Measurements from ENCODE around the gene FUT3. TPM values are rescaled to one million over a fixed set of nuclear protein-coding genes. Genes with fewer than 3 reads are reported as not detected.
A peak's percentile ranks its signal among the peaks of the same experiment; 100 is the strongest.

FUT3 gene
- polyA plus RNA-seq, 3 donors, result not detected

- H3K9me3 Mint-ChIP-seq, result no peaks in the 10 kb centered on the region
- Histone ChIP-seq H3K36me3 (replicated peaks in 1 of 2; ENCODE audit: control insufficient read depth in 1 of 2, insufficient read depth in 2 of 2, low read length in 2 of 2) (peaks cover 34 to 38% of the 10 kb centered on the region in 2 donors), H3K9me3 (replicated peaks in 1 of 2; ENCODE audit: control insufficient read depth in 1 of 2, insufficient read depth in 1 of 2, low read length in 2 of 2) (no peaks in the 10 kb centered on the region), H3K27me3 (ENCODE audit: control insufficient read depth in 2 of 2, insufficient read depth in 2 of 2, low read length in 2 of 2) (peaks cover 0 to 11% of the 10 kb centered on the region in 2 donors), H3K9ac (ENCODE audit: insufficient read depth, low read length, poor library complexity, severe bottlenecking) (no peak overlapping the region), H3K27ac (ENCODE audit: low read depth in 1 of 2, low read length in 2 of 2) (no peak overlapping the region), H2AFZ (ENCODE audit: insufficient read depth, low read depth, low read length, poor library complexity, severe bottlenecking) (no peak overlapping the region), H3K4me1 (ENCODE audit: control insufficient read depth in 1 of 2, insufficient read depth in 2 of 2, low read length in 2 of 2) (no peaks in the 10 kb centered on the region), H3K4me2 (replicated peaks; ENCODE audit: extremely low read depth, low read length, poor library complexity, severe bottlenecking) (no peak overlapping the region), H3K79me2 (ENCODE audit: insufficient read depth, low read length) (peaks cover 34% of the 10 kb centered on the region), H4K20me1 (ENCODE audit: insufficient read depth, low read length) (peaks cover 44% of the 10 kb centered on the region), H3K4me3 (replicated peaks in 1 of 3; ENCODE audit: low read depth in 2 of 3, low read length in 3 of 3) (no peak overlapping the region)
- peaks cover 28 to 52% of the 10 kb centered on the region in 2 donors for H3K36me3 Mint-ChIP-seq
- TF ChIP-seq CTCF (IDR thresholded peaks at IDR 0.05), result no peak
- peak overlapping the region in 1 of 7 donors; percentile 69 for H3K27ac Mint-ChIP-seq
- WGBS (ENCODE audit: insufficient coverage), result 95% methylated on average over 28 of the region's 29 CpGs
- H3K4me1 Mint-ChIP-seq, result peaks cover 3% of the 10 kb centered on the region
- H3K4me3 Mint-ChIP-seq, result no peak overlapping the region
- peaks cover 6 to 17% (median 12%) of the 10 kb centered on the region in 3 donors for H3K27me3 Mint-ChIP-seq (ENCODE audit: low read depth in 3 of 3)
- intact Hi-C loops (cut with micrococcal nuclease), result no loop called here
- DNase-seq, result no peak
Observed at GRCh38 chr19:5896365-5897076, 45.3 kb upstream of the FUT3 start.

- Mint-ChIP-seq H3K27ac (no peak overlapping the region), H3K4me1 (no peaks in the 10 kb centered on the region), H3K9me3 (no peaks in the 10 kb centered on the region), H3K4me3 (no peak overlapping the region), H3K27me3 (ENCODE audit: low read depth in 3 of 3) (peaks cover 6 to 22% (median 17%) of the 10 kb centered on the region in 3 donors), H3K36me3 (peaks cover 25 to 46% of the 10 kb centered on the region in 2 donors)
- Histone ChIP-seq H4K20me1 (ENCODE audit: insufficient read depth, low read length) (peaks cover 41% of the 10 kb centered on the region), H2AFZ (ENCODE audit: insufficient read depth, low read depth, low read length, poor library complexity, severe bottlenecking) (no peak overlapping the region), H3K4me1 (ENCODE audit: control insufficient read depth in 1 of 2, insufficient read depth in 2 of 2, low read length in 2 of 2) (no peaks in the 10 kb centered on the region), H3K4me3 (replicated peaks in 1 of 3; ENCODE audit: low read depth in 2 of 3, low read length in 3 of 3) (no peak overlapping the region), H3K27me3 (ENCODE audit: control insufficient read depth in 2 of 2, insufficient read depth in 2 of 2, low read length in 2 of 2) (peaks cover 0 to 14% of the 10 kb centered on the region in 2 donors), H3K4me2 (replicated peaks; ENCODE audit: extremely low read depth, low read length, poor library complexity, severe bottlenecking) (no peak overlapping the region), H3K9me3 (replicated peaks in 1 of 2; ENCODE audit: control insufficient read depth in 1 of 2, insufficient read depth in 1 of 2, low read length in 2 of 2) (no peaks in the 10 kb centered on the region), H3K79me2 (ENCODE audit: insufficient read depth, low read length) (peaks cover 28% of the 10 kb centered on the region), H3K36me3 (replicated peaks in 1 of 2; ENCODE audit: control insufficient read depth in 1 of 2, insufficient read depth in 2 of 2, low read length in 2 of 2) (peaks cover 34 to 38% of the 10 kb centered on the region in 2 donors), H3K27ac (ENCODE audit: low read depth in 1 of 2, low read length in 2 of 2) (no peak overlapping the region), H3K9ac (ENCODE audit: insufficient read depth, low read length, poor library complexity, severe bottlenecking) (no peak overlapping the region)
- WGBS (ENCODE audit: insufficient coverage), result 94% methylated on average over 6 of the region's 8 CpGs
- TF ChIP-seq CTCF (IDR thresholded peaks at IDR 0.05), result no peak
- DNase-seq, result no peak
- intact Hi-C loops (cut with micrococcal nuclease), result no loop called here
Observed at GRCh38 chr19:5895890-5896289, 44.6 kb upstream of the FUT3 start.
